ENCODE data around the gene PRKRIP1. TPM values are rescaled to one million over a fixed set of nuclear protein-coding genes. Genes with fewer than 3 reads are reported as not detected.
"Not testable (repeated sequence)": the region's sequence is repeated elsewhere in the genome, so short reads cannot be mapped to it uniquely, and the experiment has no call there.

Gene PRKRIP1
- total RNA-seq, 1 experiment from 2014 or later: 24.9 TPM

GRCh38 chr7:102376964-102377466, 19.1 kb upstream of the PRKRIP1 start:
- intact Hi-C loops (cut with micrococcal nuclease; ENCODE audit: unreplicated experiment): no loop called here
- no TSS peak for BruUV-seq (replicated peaks)
- no peak for DNase-seq (ENCODE audit: low read depth, low spot score)

DNA sequence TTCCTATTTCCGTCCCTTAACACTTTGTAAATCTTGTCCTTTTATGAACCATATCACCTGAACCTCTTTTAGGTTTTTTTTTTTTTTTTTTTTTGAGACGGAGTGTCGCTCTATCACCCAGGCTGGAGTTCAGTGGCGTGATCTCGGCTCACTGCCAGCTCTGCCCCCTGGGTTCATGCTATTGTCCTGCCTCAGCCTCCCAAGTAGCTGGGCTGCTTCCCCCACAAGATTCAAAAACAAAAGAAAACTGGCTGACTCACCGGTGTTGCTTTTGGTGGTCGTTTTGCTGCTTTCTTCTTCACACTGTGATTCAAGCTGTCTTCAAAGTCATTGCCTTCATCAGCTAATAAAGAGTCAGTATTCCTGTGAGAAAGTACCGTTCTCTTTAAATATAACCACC, 15.3 kb upstream of the PRKRIP1 start:
- intact Hi-C loops (cut with micrococcal nuclease; ENCODE audit: unreplicated experiment): loop anchor here (10.0 kb wide), 1 partner anchor 46 kb away; no protein-coding TSS in a partner anchor
- H3K36me3 ChIP-seq (ENCODE audit: control insufficient read depth, insufficient read depth, low read length): peaks cover 12% of the 10 kb centered on the region; the same call in 1 of the 2 replicates
- H3K4me1 ChIP-seq (ENCODE audit: control insufficient read depth, insufficient read depth, low read length); H3K27ac ChIP-seq (ENCODE audit: low read length); H3K27me3 ChIP-seq (ENCODE audit: control insufficient read depth, insufficient read depth, low read length); POLR2A ChIA-PET; DNase-seq (ENCODE audit: low read depth, low spot score); in situ Hi-C loops (cut with HindIII; ENCODE audit: low pct_unique_long_range_greater_than_20kb, low sequenced_read_pairs); BruUV-seq (replicated peaks); CTCF ChIA-PET; ATAC-seq; H3K9me3 ChIP-seq (ENCODE audit: control insufficient read depth, insufficient read depth, low read depth, low read length); H3K4me3 ChIP-seq (ENCODE audit: low read depth in 2 of 2, low read length in 2 of 2): not testable (repeated sequence)

More at GRCh38 chr7:102376964-102377466, 19.1 kb upstream of the PRKRIP1 start:
- Histone ChIP-seq H3K27ac (ENCODE audit: low read length) (no peak overlapping the region), H3K36me3 (ENCODE audit: control insufficient read depth, insufficient read depth, low read length) (peaks cover 12% of the 10 kb centered on the region; the same call in 1 of the 2 replicates), H3K27me3 (ENCODE audit: control insufficient read depth, insufficient read depth, low read length) (no peaks in the 10 kb centered on the region), H3K9me3 (ENCODE audit: control insufficient read depth, insufficient read depth, low read depth, low read length) (no peaks in the 10 kb centered on the region), H3K4me1 (ENCODE audit: control insufficient read depth, insufficient read depth, low read length) (no peaks in the 10 kb centered on the region), H3K4me3 (ENCODE audit: low read depth in 2 of 2, low read length in 2 of 2) (no peak overlapping the region)
- ChIA-PET POLR2A (no interaction called here), CTCF (no interaction called here)
- no peak for ATAC-seq
- in situ Hi-C loops (cut with HindIII; ENCODE audit: low pct_unique_long_range_greater_than_20kb, low sequenced_read_pairs): no loop called here
- TF ChIP-seq CTCF (IDR thresholded peaks at IDR 0.05): no peak
- TF ChIP-seq TCF7L2 (IDR thresholded peaks at IDR 0.05; ENCODE audit: low read depth, low read length): no peak
- TF ChIP-seq SIN3A (IDR thresholded peaks at IDR 0.05; ENCODE audit: borderline replicate concordance, insufficient read depth, low read depth, low read length): no peak
- no peak for TF ChIP-seq POLR2AphosphoS5 (IDR thresholded peaks at IDR 0.05; ENCODE audit: low read depth, low read length)
- no peak for TF ChIP-seq REST (IDR thresholded peaks at IDR 0.05; ENCODE audit: insufficient read depth in 1 of 2, low read depth in 2 of 2, low read length in 1 of 2)

DNA sequence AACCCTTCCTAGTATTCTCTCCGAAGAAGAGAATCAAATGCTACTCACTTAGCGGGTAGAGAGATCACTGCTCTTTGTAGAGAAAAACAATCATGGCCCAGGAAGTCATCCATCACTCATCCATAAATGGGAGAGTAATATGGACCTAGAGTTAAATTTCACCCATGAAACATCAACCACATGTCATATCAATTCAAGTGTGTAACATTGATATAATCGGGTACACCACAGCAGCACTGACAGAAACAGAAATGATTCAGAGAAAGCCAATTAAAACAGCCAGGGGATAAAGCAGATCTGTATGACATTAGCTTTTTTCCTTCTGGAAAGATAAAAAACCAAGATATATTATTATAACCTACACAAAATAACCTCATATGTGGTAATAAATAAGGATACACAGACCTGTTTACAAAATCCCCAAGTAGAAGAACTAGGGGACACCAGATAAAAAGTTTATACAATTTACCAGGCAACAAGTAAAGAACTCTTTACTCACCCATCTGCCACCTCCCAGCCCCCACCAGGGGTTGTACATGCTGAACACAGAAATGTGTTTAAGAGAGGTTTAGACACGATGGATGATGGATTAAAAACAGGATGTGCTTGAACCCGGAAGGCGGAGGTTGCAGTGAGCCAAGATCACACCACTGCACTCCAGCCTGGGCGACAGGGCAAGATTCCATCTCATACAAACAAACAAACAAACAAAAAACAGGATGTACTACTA, 14.3 kb upstream of the PRKRIP1 start:
- ATAC-seq; H3K4me3 ChIP-seq (ENCODE audit: low read depth in 2 of 2, low read length in 2 of 2); POLR2A ChIA-PET; H3K9me3 ChIP-seq (ENCODE audit: control insufficient read depth, insufficient read depth, low read depth, low read length); CTCF ChIA-PET; DNase-seq (ENCODE audit: low read depth, low spot score); H3K27me3 ChIP-seq (ENCODE audit: control insufficient read depth, insufficient read depth, low read length); in situ Hi-C loops (cut with HindIII; ENCODE audit: low pct_unique_long_range_greater_than_20kb, low sequenced_read_pairs); H3K4me1 ChIP-seq (ENCODE audit: control insufficient read depth, insufficient read depth, low read length); H3K27ac ChIP-seq (ENCODE audit: low read length): not testable (repeated sequence)
- intact Hi-C loops (cut with micrococcal nuclease; ENCODE audit: unreplicated experiment): loop anchor here (10.0 kb wide), 1 partner anchor 47 kb away; no protein-coding TSS in a partner anchor
- TSS peak; percentile 21 for BruUV-seq (replicated peaks)
- peaks cover 14% of the 10 kb centered on the region; the same call in 1 of the 2 replicates for H3K36me3 ChIP-seq (ENCODE audit: control insufficient read depth, insufficient read depth, low read length)

All from Panc1 (cell line).